ENCODE measurements around the gene GPX6. TPM values are rescaled to one million over a fixed set of nuclear protein-coding genes. Genes with fewer than 3 reads are reported as not detected.

Gene GPX6
- polyA plus RNA-seq, 3 donors: not detected

DNA sequence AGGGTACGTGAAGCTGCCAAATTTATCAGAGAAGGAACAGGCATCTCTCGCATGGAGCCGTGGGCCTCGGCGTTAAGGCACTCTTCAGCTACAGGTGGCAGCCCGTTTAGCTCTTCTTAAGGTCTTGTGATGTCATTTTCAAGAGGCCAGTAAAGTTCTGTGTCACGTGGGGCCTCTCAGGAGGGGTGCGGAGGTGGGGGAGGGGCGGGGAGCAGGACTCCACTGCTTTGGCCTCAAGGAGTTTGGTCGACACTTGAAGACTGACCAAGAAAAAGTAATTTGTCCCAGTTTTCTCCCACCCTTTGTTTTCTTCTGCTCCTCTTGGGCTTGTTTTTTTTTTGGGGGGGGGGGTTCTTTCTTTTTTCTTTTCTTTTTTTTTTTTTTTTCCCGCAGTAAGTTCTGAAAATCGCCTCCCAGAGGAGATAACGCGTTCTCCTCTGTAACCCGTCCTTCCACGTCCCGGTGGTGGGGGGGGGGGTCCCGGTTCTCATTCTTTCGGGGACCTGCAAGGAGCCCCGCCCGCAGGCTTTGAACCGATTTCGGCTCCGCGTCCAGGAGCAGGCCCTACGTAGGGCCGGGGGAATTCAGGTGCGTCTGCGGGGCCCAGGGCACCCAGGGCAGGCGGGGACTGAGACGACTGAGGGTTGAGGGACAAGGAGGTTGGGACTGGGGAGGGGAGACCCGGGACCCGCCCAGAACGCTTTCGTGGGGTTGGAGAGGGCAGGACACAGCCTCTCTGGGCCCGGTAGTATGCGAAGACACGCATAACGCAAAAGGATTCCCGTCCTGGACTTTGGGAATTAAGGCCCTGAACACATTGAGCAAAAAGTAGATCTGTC is 26.0 kb downstream of the GPX6 start:
- H3K4me1 Mint-ChIP-seq: peaks cover 13% of the 10 kb centered on the region
- peaks cover 3 to 20% (median 10%) of the 10 kb centered on the region in 7 donors for H3K9me3 Mint-ChIP-seq
- DNase-seq: no peak
- Histone ChIP-seq H3K79me2 (ENCODE audit: insufficient read depth, low read length) (no peaks in the 10 kb centered on the region), H3K27ac (ENCODE audit: low read depth in 1 of 2, low read length in 2 of 2) (no peak overlapping the region), H3K36me3 (replicated peaks in 1 of 2; ENCODE audit: control insufficient read depth in 1 of 2, insufficient read depth in 2 of 2, low read length in 2 of 2) (no peaks in the 10 kb centered on the region), H2AFZ (ENCODE audit: insufficient read depth, low read depth, low read length, poor library complexity, severe bottlenecking) (peak overlapping the region; percentile 57), H3K4me3 (replicated peaks in 1 of 3; ENCODE audit: low read depth in 2 of 3, low read length in 3 of 3) (peak overlapping the region in 1 of 3 experiments; percentile 37), H3K9me3 (replicated peaks in 1 of 2; ENCODE audit: control insufficient read depth in 1 of 2, insufficient read depth in 1 of 2, low read length in 2 of 2) (peaks cover 0 to 4% of the 10 kb centered on the region in 2 donors), H3K27me3 (ENCODE audit: control insufficient read depth in 2 of 2, insufficient read depth in 2 of 2, low read length in 2 of 2) (peaks cover 32 to 51% of the 10 kb centered on the region in 2 donors), H3K4me1 (ENCODE audit: control insufficient read depth in 1 of 2, insufficient read depth in 2 of 2, low read length in 2 of 2) (peaks cover 0 to 4% of the 10 kb centered on the region in 2 donors), H4K20me1 (ENCODE audit: insufficient read depth, low read length) (no peaks in the 10 kb centered on the region), H3K4me2 (replicated peaks; ENCODE audit: extremely low read depth, low read length, poor library complexity, severe bottlenecking) (peak overlapping the region; percentile 43), H3K9ac (ENCODE audit: insufficient read depth, low read length, poor library complexity, severe bottlenecking) (no peak overlapping the region)
- intact Hi-C loops (cut with micrococcal nuclease): no loop called here
- TF ChIP-seq, protein P1, sequence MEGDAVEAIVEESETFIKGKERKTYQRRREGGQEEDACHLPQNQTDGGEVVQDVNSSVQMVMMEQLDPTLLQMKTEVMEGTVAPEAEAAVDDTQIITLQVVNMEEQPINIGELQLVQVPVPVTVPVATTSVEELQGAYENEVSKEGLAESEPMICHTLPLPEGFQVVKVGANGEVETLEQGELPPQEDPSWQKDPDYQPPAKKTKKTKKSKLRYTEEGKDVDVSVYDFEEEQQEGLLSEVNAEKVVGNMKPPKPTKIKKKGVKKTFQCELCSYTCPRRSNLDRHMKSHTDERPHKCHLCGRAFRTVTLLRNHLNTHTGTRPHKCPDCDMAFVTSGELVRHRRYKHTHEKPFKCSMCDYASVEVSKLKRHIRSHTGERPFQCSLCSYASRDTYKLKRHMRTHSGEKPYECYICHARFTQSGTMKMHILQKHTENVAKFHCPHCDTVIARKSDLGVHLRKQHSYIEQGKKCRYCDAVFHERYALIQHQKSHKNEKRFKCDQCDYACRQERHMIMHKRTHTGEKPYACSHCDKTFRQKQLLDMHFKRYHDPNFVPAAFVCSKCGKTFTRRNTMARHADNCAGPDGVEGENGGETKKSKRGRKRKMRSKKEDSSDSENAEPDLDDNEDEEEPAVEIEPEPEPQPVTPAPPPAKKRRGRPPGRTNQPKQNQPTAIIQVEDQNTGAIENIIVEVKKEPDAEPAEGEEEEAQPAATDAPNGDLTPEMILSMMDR (IDR thresholded peaks at IDR 0.05): no peak
- peak overlapping the region in 1 of 7 donors; percentile 37 for H3K27ac Mint-ChIP-seq
- H3K36me3 Mint-ChIP-seq: no peaks in the 10 kb centered on the region
- WGBS (ENCODE audit: insufficient coverage): 3% methylated on average over 21 of the region's 40 CpGs
- peak overlapping the region in 1 of 2 donors; percentile 71 for H3K4me3 Mint-ChIP-seq
- peaks cover 49 to 69% (median 53%) of the 10 kb centered on the region in 3 donors for H3K27me3 Mint-ChIP-seq (ENCODE audit: low read depth in 3 of 3)

DNA sequence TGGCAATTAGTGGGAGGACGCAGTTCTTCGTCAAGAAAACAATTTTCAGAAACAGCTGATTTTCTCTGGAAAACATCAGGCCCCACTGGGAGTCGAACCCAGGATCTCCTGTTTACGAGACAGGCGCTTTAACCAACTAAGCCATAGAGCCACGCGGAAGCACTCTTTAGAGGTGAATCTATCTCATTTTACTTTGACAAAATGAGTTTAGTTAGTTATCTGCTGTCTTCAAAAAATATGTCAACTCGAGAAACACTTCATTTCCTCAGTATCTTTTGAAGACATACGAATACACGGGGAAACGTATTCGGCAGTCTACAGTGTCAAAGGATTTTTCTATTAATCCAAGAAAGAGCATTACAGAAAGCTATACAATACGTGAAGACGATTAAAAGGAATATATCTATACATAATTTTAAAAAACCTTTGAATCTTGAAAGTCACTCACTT is 26.7 kb downstream of the GPX6 start:
- H4K20me1 ChIP-seq (ENCODE audit: insufficient read depth, low read length): no peaks in the 10 kb centered on the region
- no peak overlapping the region for H3K27ac Mint-ChIP-seq
- TF ChIP-seq, protein P1 (IDR thresholded peaks at IDR 0.05): no peak
- H3K79me2 ChIP-seq (ENCODE audit: insufficient read depth, low read length): no peaks in the 10 kb centered on the region
- H3K4me1 ChIP-seq (ENCODE audit: control insufficient read depth in 1 of 2, insufficient read depth in 2 of 2, low read length in 2 of 2): peaks cover 0 to 4% of the 10 kb centered on the region in 2 donors
- H3K4me2 ChIP-seq (replicated peaks; ENCODE audit: extremely low read depth, low read length, poor library complexity, severe bottlenecking): peak overlapping the region; percentile 43
- H3K4me3 Mint-ChIP-seq: peak overlapping the region in 1 of 2 donors; percentile 71
- H3K27me3 Mint-ChIP-seq (ENCODE audit: low read depth in 3 of 3): peaks cover 47 to 66% (median 53%) of the 10 kb centered on the region in 3 donors
- H2AFZ ChIP-seq (ENCODE audit: insufficient read depth, low read depth, low read length, poor library complexity, severe bottlenecking): no peak overlapping the region
- H3K9ac ChIP-seq (ENCODE audit: insufficient read depth, low read length, poor library complexity, severe bottlenecking): no peak overlapping the region
- intact Hi-C loops (cut with micrococcal nuclease): no loop called here
- H3K9me3 Mint-ChIP-seq: peaks cover 3 to 20% (median 10%) of the 10 kb centered on the region in 7 donors
- peaks cover 32 to 51% of the 10 kb centered on the region in 2 donors for H3K27me3 ChIP-seq (ENCODE audit: control insufficient read depth in 2 of 2, insufficient read depth in 2 of 2, low read length in 2 of 2)
- DNase-seq: no peak
- peaks cover 0 to 4% of the 10 kb centered on the region in 2 donors for H3K9me3 ChIP-seq (replicated peaks in 1 of 2; ENCODE audit: control insufficient read depth in 1 of 2, insufficient read depth in 1 of 2, low read length in 2 of 2)
- H3K27ac ChIP-seq (ENCODE audit: low read depth in 1 of 2, low read length in 2 of 2): no peak overlapping the region
- H3K36me3 Mint-ChIP-seq: no peaks in the 10 kb centered on the region
- H3K4me1 Mint-ChIP-seq: peaks cover 13% of the 10 kb centered on the region
- peak overlapping the region in 1 of 3 experiments; percentile 37 for H3K4me3 ChIP-seq (replicated peaks in 1 of 3; ENCODE audit: low read depth in 2 of 3, low read length in 3 of 3)
- no peaks in the 10 kb centered on the region for H3K36me3 ChIP-seq (replicated peaks in 1 of 2; ENCODE audit: control insufficient read depth in 1 of 2, insufficient read depth in 2 of 2, low read length in 2 of 2)
- 8% methylated on average over 5 of the region's 14 CpGs for WGBS (ENCODE audit: insufficient coverage)

All from CD14-positive monocyte (primary cell).